PC-3 (cell line): ENCODE results near the gene RAB17.

Source experiments
- EZH2 ChIP-seq: fragments of 300-600 bp; sonication (generic); IDR thresholded peaks from one replicate; pipeline ENCODE4 v1.6.1; 2017; ENCODE audit warnings: antibody characterized with exemption, mild to moderate bottlenecking, low read length; ENCODE audit not compliant: unreplicated experiment
- EZH2phosphoT487 ChIP-seq: fragments of 300-600 bp; sonication (generic); IDR thresholded peaks from 2 replicates; pipeline ENCODE4 v1.6.1; 2018; ENCODE audit warnings: mild to moderate bottlenecking, antibody characterized with exemption, low read length, borderline replicate concordance
- TF ChIP-seq, protein P1 (sequence below): fragments of 300-600 bp; sonication (generic); conservative IDR thresholded peaks from 2 replicates; pipeline ENCODE4 v1.5.1; 2017; ENCODE audit warnings: antibody characterized with exemption, low read depth, mild to moderate bottlenecking, low read length

DNA sequence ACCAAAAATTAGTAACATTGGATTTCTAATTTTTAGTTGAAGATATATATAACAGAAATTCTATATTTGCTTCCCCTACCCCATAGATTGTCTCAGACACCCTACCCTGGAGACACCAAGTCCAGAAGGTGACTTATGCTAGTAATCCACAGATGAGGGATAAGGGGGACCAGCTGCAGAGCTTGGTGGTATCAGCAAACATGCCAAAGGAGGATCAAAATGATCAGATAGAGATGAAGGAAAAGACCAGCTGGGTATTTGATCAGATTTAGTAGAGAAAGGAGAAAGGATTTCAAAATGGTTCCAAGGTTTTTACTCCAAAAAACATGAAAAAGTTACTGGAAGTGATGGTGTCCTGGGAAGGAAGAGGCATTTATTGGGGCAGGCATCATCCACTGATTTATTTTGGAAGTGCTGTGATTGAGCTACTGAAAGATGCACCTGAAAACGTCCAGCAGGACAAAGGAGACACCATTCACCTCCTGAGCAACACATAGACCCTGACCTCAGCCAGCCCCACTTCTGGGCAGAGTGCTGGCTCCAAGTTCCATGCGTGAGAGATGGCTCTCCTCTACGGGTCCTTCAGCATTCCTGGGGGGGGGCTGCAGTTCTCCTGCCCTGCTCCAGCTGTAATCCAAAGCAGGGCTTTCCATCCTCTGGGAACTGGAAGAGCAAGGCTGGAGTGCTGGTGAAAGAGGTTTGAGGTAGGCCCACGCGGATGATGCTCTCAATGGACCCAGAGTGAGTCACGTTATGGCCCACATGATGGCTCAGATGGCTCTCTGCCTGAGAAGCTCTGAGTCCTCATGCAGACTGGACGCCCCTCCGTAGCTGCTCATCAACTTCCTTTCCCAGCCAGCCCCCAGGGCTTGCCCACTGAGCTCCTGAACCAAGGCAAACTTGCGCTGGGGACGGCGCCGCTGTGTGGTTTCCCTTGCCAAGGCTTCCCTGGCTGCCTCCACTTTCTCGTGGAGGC is 33.2 kb upstream of the RAB17 start:
- TF ChIP-seq EZH2phosphoT487 (no peak), EZH2 (no peak)
- TF ChIP-seq, protein P1, sequence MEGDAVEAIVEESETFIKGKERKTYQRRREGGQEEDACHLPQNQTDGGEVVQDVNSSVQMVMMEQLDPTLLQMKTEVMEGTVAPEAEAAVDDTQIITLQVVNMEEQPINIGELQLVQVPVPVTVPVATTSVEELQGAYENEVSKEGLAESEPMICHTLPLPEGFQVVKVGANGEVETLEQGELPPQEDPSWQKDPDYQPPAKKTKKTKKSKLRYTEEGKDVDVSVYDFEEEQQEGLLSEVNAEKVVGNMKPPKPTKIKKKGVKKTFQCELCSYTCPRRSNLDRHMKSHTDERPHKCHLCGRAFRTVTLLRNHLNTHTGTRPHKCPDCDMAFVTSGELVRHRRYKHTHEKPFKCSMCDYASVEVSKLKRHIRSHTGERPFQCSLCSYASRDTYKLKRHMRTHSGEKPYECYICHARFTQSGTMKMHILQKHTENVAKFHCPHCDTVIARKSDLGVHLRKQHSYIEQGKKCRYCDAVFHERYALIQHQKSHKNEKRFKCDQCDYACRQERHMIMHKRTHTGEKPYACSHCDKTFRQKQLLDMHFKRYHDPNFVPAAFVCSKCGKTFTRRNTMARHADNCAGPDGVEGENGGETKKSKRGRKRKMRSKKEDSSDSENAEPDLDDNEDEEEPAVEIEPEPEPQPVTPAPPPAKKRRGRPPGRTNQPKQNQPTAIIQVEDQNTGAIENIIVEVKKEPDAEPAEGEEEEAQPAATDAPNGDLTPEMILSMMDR, result no peak
